Activated gamma-delta T cell treated with anti-CD3 and anti-CD28 coated beads, Interleukin-2, amount 50 U/mL, for 16 hours (primary cell): Measurements from ENCODE around the gene NEDD4L.

Experiments
- DNase-seq: peaks from one replicate; pipeline ENCODE4 v3.0.0-alpha.2; 2020; ENCODE audit warnings: low read depth

NEDD4L gene

GRCh38 chr18:58119819-58120218 lies 75.8 kb downstream of the NEDD4L start:
- no peak for DNase-seq

GRCh38 chr18:58124475-58124874 lies 80.4 kb downstream of the NEDD4L start:
- no peak for DNase-seq

GRCh38 chr18:58125183-58125582 lies 81.2 kb downstream of the NEDD4L start:
- DNase-seq, result no peak

- DNase-seq, result no peak
These were observed 81.7 kb downstream of the NEDD4L start for GRCh38 chr18:58125756-58126155.

GRCh38 chr18:58128381-58129374 lies 84.7 kb downstream of the NEDD4L start:
- DNase-seq, result no peak

GRCh38 chr18:58132595-58133261 lies 88.7 kb downstream of the NEDD4L start:
- DNase-seq, result no peak

GRCh38 chr18:58135183-58135641 lies 91.2 kb downstream of the NEDD4L start:
- DNase-seq, result no peak

GRCh38 chr18:58135701-58136331 lies 91.8 kb downstream of the NEDD4L start:
- DNase-seq, result peak; percentile 7

GRCh38 chr18:58136879-58137278 lies 92.9 kb downstream of the NEDD4L start:
- no peak for DNase-seq

- no peak for DNase-seq
These were observed 95.7 kb downstream of the NEDD4L start for GRCh38 chr18:58139459-58140386.

- no peak for DNase-seq
These were observed 96.6 kb downstream of the NEDD4L start for GRCh38 chr18:58140387-58141325.

GRCh38 chr18:58143386-58143785 lies 99.4 kb downstream of the NEDD4L start:
- DNase-seq, result no peak

- no peak for DNase-seq
These were observed 100.1 kb downstream of the NEDD4L start for GRCh38 chr18:58144106-58144505.

GRCh38 chr18:58144671-58145285 lies 100.8 kb downstream of the NEDD4L start:
- no peak for DNase-seq

- no peak for DNase-seq
These were observed 102.1 kb downstream of the NEDD4L start for GRCh38 chr18:58146099-58146498.

GRCh38 chr18:58148954-58149471 lies 105.0 kb downstream of the NEDD4L start:
- DNase-seq, result no peak

- no peak for DNase-seq
These were observed 106.7 kb downstream of the NEDD4L start for GRCh38 chr18:58150772-58151171.

- DNase-seq, result no peak
These were observed 108.2 kb downstream of the NEDD4L start for GRCh38 chr18:58152216-58152615.

GRCh38 chr18:58152891-58153290 lies 108.9 kb downstream of the NEDD4L start:
- no peak for DNase-seq

- no peak for DNase-seq
These were observed 112.5 kb downstream of the NEDD4L start for GRCh38 chr18:58156516-58156915.
